Upper lobe of left lung (tissue), 6 donors: ENCODE results near the gene MAPK7. TPM values are rescaled to one million over a fixed set of nuclear protein-coding genes. Genes with fewer than 3 reads are reported as not detected.

Experiments used
- ATAC-seq, 2 donors: fragments of 200-7000 bp; cut with Tn5 transposase; one replicate each; pipeline ENCODE4 v1.9.1; 2022; ENCODE audit warnings: mild to moderate bottlenecking in 2 of 2, moderate library complexity in 2 of 2; ENCODE audit not compliant: low FRiP score in 2 of 2
- DNase-seq, 2 donors: peaks; one replicate each; pipeline ENCODE4 v3.0.0-alpha.2; 2019 to 2020
- H3K27ac ChIP-seq, 4 donors: fragments of 200-600 bp; sonication (generic); one replicate each; pipeline ENCODE4 v1.5.1; 2016 to 2019
- H3K27me3 ChIP-seq, 4 donors: fragments of 200-600 bp; sonication (generic); one replicate each; pipeline ENCODE4 v1.5.1; 2017 to 2019
- H3K36me3 ChIP-seq, 4 donors: fragments of 200-600 bp; sonication (generic); one replicate each; pipeline ENCODE4 v1.5.1; 2016 to 2019
- H3K4me1 ChIP-seq, 4 donors: fragments of 200-600 bp; sonication (generic); one replicate each; pipeline ENCODE4 v1.5.1; 2018 to 2019
- H3K4me3 ChIP-seq, 4 donors: fragments of 200-600 bp; sonication (generic); one replicate each; pipeline ENCODE4 v1.5.1; 2017 to 2019; ENCODE audit warnings: mild to moderate bottlenecking in 2 of 4, moderate library complexity in 1 of 4
- H3K9me3 ChIP-seq, 4 donors: fragments of 200-600 bp; sonication (generic); one replicate each; pipeline ENCODE4 v1.5.1; 2018 to 2019
- CTCF ChIP-seq, 6 experiments: fragments of 450-650 bp in 4 of 6; fragments of 200-600 bp in 2 of 6; sonication (generic) in 2 of 6; IDR thresholded peaks; one replicate each; pipeline ENCODE4 v1.5.1; 2016 to 2019; ENCODE audit warnings: antibody characterized with exemption in 6 of 6
- EP300 ChIP-seq, 4 donors: sonication (generic); formaldehyde crosslinking; IDR thresholded peaks; one replicate each; pipeline ENCODE4 v1.5.1; 2017; ENCODE audit warnings: antibody characterized with exemption in 4 of 4, control low read depth in 2 of 4
- POLR2A ChIP-seq, 4 donors: fragments of 450-650 bp; IDR thresholded peaks; one replicate each; pipeline ENCODE4 v1.5.1; 2016 to 2017; ENCODE audit warnings: antibody characterized with exemption in 4 of 4, mild to moderate bottlenecking in 2 of 4
- POLR2AphosphoS5 ChIP-seq, 2 donors: sonication (generic); formaldehyde crosslinking; IDR thresholded peaks; one replicate each; pipeline ENCODE4 v1.5.1; 2017; ENCODE audit warnings: antibody characterized with exemption in 2 of 2
- WGBS, 2 donors: methylation state at CpG; one replicate each; pipeline ENCODE4 v1.1.5; 2017 to 2018; 5-methylcytosine and 5-hydroxymethylcytosine counted together
- total RNA-seq, 6 donors: library from RNA; depleted of rRNA in 4 of 6; stranded (reverse); fragments of >200 nt in 4 of 6; gene quantifications; one replicate each; pipeline versions ENCODE4 v1.1.0 to v1.2.1, GENCODE V29; 2016 to 2021
- donor health status: DM: no; HTN: no; CAD: no; lungs with moderate emphysema.
- donor health status: DM: no; HTN: yes; CAD: no; lungs with severe emphysema.

MAPK7 gene
- total RNA-seq, 6 donors from 2014 or later: 20.1 to 77.2 (median 37.6) TPM

- Histone ChIP-seq H3K4me3 (no peak overlapping the region), H3K36me3 (peaks cover 20 to 62% (median 49%) of the 10 kb centered on the region in 4 donors), H3K27ac (peak overlapping the region; percentile 74 to 87 (median 78)), H3K9me3 (no peaks in the 10 kb centered on the region), H3K4me1 (peaks cover 55 to 61% (median 60%) of the 10 kb centered on the region in 4 donors), H3K27me3 (no peaks in the 10 kb centered on the region)
- TF ChIP-seq EP300 (IDR thresholded peaks at IDR 0.05): no peak
- 76 to 84% methylated on average over 6 of the region's 6 CpGs for WGBS, 2 donors
- ATAC-seq: no peak
- DNase-seq: no peak
These were observed 5.6 kb downstream of the MAPK7 start for GRCh38 chr17:19383681-19384470.

GRCh38 chr17:19384723-19385391 lies 6.6 kb downstream of the MAPK7 start:
- Histone ChIP-seq H3K27ac (peak overlapping the region; percentile 74 to 87 (median 78)), H3K4me3 (peak overlapping the region in 1 of 4 donors; percentile 1), H3K9me3 (no peaks in the 10 kb centered on the region), H3K4me1 (peaks cover 50 to 57% (median 50%) of the 10 kb centered on the region in 4 donors), H3K36me3 (peaks cover 20 to 59% (median 47%) of the 10 kb centered on the region in 4 donors), H3K27me3 (no peaks in the 10 kb centered on the region)
- peak in 1 of 4 donors; percentile 6 for TF ChIP-seq EP300 (IDR thresholded peaks at IDR 0.05)
- TF ChIP-seq CTCF (IDR thresholded peaks at IDR 0.05): no peak
- TF ChIP-seq POLR2AphosphoS5 (IDR thresholded peaks at IDR 0.05): peak; percentile 59 to 70
- peak in 1 of 4 donors; percentile 41 for TF ChIP-seq POLR2A (IDR thresholded peaks at IDR 0.05)
- WGBS, 2 donors: 58 to 70% methylated on average over 5 to 16 of the region's 16 CpGs
- DNase-seq: peak; percentile 44 to 80
- ATAC-seq: peak; percentile 48 to 52

GRCh38 chr17:19385521-19385983 lies 7.3 kb downstream of the MAPK7 start:
- no peak for DNase-seq
- TF ChIP-seq EP300 (IDR thresholded peaks at IDR 0.05): no peak
- H3K9me3 ChIP-seq: no peaks in the 10 kb centered on the region
- WGBS, 2 donors: 69 to 95% methylated on average over 9 of the region's 9 CpGs
- H3K27ac ChIP-seq: peak overlapping the region; percentile 74 to 87 (median 78)
- H3K4me1 ChIP-seq: peaks cover 49 to 57% (median 51%) of the 10 kb centered on the region in 4 donors
- no peaks in the 10 kb centered on the region for H3K27me3 ChIP-seq
- H3K4me3 ChIP-seq: peak overlapping the region in 1 of 4 donors; percentile 1
- H3K36me3 ChIP-seq: peaks cover 17 to 52% (median 40%) of the 10 kb centered on the region in 4 donors
- no peak for ATAC-seq

- H3K4me1 ChIP-seq: peaks cover 49 to 57% (median 52%) of the 10 kb centered on the region in 4 donors
- H3K27me3 ChIP-seq: no peaks in the 10 kb centered on the region
- no peak for TF ChIP-seq POLR2A (IDR thresholded peaks at IDR 0.05)
- TF ChIP-seq POLR2AphosphoS5 (IDR thresholded peaks at IDR 0.05): peak; percentile 32 to 60
- no peak for TF ChIP-seq EP300 (IDR thresholded peaks at IDR 0.05)
- no peak for TF ChIP-seq CTCF (IDR thresholded peaks at IDR 0.05)
- WGBS, 2 donors: 54% methylated on average over 18 to 20 of the region's 20 CpGs
- H3K9me3 ChIP-seq: no peaks in the 10 kb centered on the region
- H3K4me3 ChIP-seq: peak overlapping the region in 3 of 4 donors; percentile 2 to 19 (median 19)
- peak; percentile 63 to 79 for DNase-seq
- ATAC-seq: peak; percentile 41 to 77
- peaks cover 15 to 45% (median 32%) of the 10 kb centered on the region in 4 donors for H3K36me3 ChIP-seq
- H3K27ac ChIP-seq: peak overlapping the region; percentile 74 to 87 (median 78)
These were observed 8.0 kb downstream of the MAPK7 start for GRCh38 chr17:19386051-19386929.
